Measurements from ENCODE around the gene APPL2. TPM values are rescaled to one million over a fixed set of nuclear protein-coding genes. Genes with fewer than 3 reads are reported as not detected.

APPL2 gene
- total RNA-seq, 3 donors from 2014 or later: 110 to 226 (median 138) TPM

GRCh38 chr12:105204127-105204526 is 31.8 kb downstream of the APPL2 start:
- H3K36me3 ChIP-seq (ENCODE audit: low read depth): no peaks in the 10 kb centered on the region
- ATAC-seq (no peak), DNase-seq (no peak)
- no peak overlapping the region for H3K4me3 ChIP-seq
- intact Hi-C loops (cut with DNase I, micrococcal nuclease): no loop called here
- no peaks in the 10 kb centered on the region for H3K4me1 ChIP-seq (ENCODE audit: low read depth)
- no peaks in the 10 kb centered on the region for H3K9me3 ChIP-seq
- TF ChIP-seq, protein P1, sequence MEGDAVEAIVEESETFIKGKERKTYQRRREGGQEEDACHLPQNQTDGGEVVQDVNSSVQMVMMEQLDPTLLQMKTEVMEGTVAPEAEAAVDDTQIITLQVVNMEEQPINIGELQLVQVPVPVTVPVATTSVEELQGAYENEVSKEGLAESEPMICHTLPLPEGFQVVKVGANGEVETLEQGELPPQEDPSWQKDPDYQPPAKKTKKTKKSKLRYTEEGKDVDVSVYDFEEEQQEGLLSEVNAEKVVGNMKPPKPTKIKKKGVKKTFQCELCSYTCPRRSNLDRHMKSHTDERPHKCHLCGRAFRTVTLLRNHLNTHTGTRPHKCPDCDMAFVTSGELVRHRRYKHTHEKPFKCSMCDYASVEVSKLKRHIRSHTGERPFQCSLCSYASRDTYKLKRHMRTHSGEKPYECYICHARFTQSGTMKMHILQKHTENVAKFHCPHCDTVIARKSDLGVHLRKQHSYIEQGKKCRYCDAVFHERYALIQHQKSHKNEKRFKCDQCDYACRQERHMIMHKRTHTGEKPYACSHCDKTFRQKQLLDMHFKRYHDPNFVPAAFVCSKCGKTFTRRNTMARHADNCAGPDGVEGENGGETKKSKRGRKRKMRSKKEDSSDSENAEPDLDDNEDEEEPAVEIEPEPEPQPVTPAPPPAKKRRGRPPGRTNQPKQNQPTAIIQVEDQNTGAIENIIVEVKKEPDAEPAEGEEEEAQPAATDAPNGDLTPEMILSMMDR (IDR thresholded peaks at IDR 0.05): no peak

- no peaks in the 10 kb centered on the region for H3K36me3 ChIP-seq (ENCODE audit: low read depth)
- no peaks in the 10 kb centered on the region for H3K4me1 ChIP-seq (ENCODE audit: low read depth)
- TF ChIP-seq, protein P1 (IDR thresholded peaks at IDR 0.05): no peak
- H3K4me3 ChIP-seq: no peak overlapping the region
- DNase-seq (no peak), ATAC-seq (no peak)
- no peaks in the 10 kb centered on the region for H3K9me3 ChIP-seq
- intact Hi-C loops (cut with DNase I, micrococcal nuclease): no loop called here
Observed at GRCh38 chr12:105202202-105202601, 33.8 kb downstream of the APPL2 start.

- Histone ChIP-seq H3K36me3 (ENCODE audit: low read depth) (no peaks in the 10 kb centered on the region), H3K4me1 (ENCODE audit: low read depth) (no peaks in the 10 kb centered on the region), H3K9me3 (no peaks in the 10 kb centered on the region), H3K4me3 (no peak overlapping the region)
- intact Hi-C loops (cut with DNase I, micrococcal nuclease): no loop called here
- DNase-seq (no peak), ATAC-seq (no peak)
- TF ChIP-seq, protein P1 (IDR thresholded peaks at IDR 0.05): no peak
Observed at GRCh38 chr12:105201299-105201698, 34.7 kb downstream of the APPL2 start.

- Histone ChIP-seq H3K4me1 (ENCODE audit: low read depth) (no peaks in the 10 kb centered on the region), H3K4me3 (no peak overlapping the region), H3K9me3 (no peaks in the 10 kb centered on the region), H3K36me3 (ENCODE audit: low read depth) (no peaks in the 10 kb centered on the region)
- intact Hi-C loops (cut with DNase I, micrococcal nuclease): no loop called here
- ATAC-seq: no peak
- TF ChIP-seq, protein P1 (IDR thresholded peaks at IDR 0.05): no peak
- no peak for DNase-seq
Observed at GRCh38 chr12:105200385-105200784, 35.6 kb downstream of the APPL2 start.

- no peak overlapping the region for H3K4me3 ChIP-seq
- DNase-seq (no peak), ATAC-seq (no peak)
- intact Hi-C loops (cut with DNase I, micrococcal nuclease): no loop called here
- no peaks in the 10 kb centered on the region for H3K36me3 ChIP-seq (ENCODE audit: low read depth)
- no peaks in the 10 kb centered on the region for H3K4me1 ChIP-seq (ENCODE audit: low read depth)
- TF ChIP-seq, protein P1 (IDR thresholded peaks at IDR 0.05): no peak
- H3K9me3 ChIP-seq: no peaks in the 10 kb centered on the region
Observed at GRCh38 chr12:105198961-105199360, 37.0 kb downstream of the APPL2 start.

- ATAC-seq (no peak), DNase-seq (no peak)
- Histone ChIP-seq H3K36me3 (ENCODE audit: low read depth) (no peaks in the 10 kb centered on the region), H3K4me3 (no peak overlapping the region), H3K4me1 (ENCODE audit: low read depth) (no peaks in the 10 kb centered on the region), H3K9me3 (no peaks in the 10 kb centered on the region)
- intact Hi-C loops (cut with DNase I, micrococcal nuclease): no loop called here
- TF ChIP-seq, protein P1 (IDR thresholded peaks at IDR 0.05): no peak
Observed at GRCh38 chr12:105196090-105196489, 39.9 kb downstream of the APPL2 start.

Measured in mucosa of descending colon (tissue), 3 donors.